ENCODE data around the gene GNG12. TPM values are rescaled to one million over a fixed set of nuclear protein-coding genes. Genes with fewer than 3 reads are reported as not detected.

Gene GNG12
- total RNA-seq, 2 donors from 2014 or later: 116 to 137 TPM

GRCh38 chr1:67690018-67690363 is 143.3 kb downstream of the GNG12 start:
- Histone ChIP-seq H3K9me3 (no peaks in the 10 kb centered on the region), H3K4me3 (no peak overlapping the region), H3K27ac (peak overlapping the region in 1 of 2 donors; percentile 98), H3K4me1 (ENCODE audit: control insufficient read depth in 1 of 2, low read depth in 2 of 2) (peaks cover 8 to 24% of the 10 kb centered on the region in 2 donors), H3K36me3 (peaks cover 15% of the 10 kb centered on the region), H3K27me3 (replicated peaks; ENCODE audit: insufficient read depth) (no peaks in the 10 kb centered on the region)
- ATAC-seq (ENCODE audit: insufficient number of reproducible peaks, low FRiP score, low read depth): no peak
- TF ChIP-seq CTCF (IDR thresholded peaks at IDR 0.05): no peak
- DNase-seq (ENCODE audit: low spot score): no peak

GRCh38 chr1:67689267-67690017 is 143.8 kb downstream of the GNG12 start:
- peaks cover 8 to 27% of the 10 kb centered on the region in 2 donors for H3K4me1 ChIP-seq (ENCODE audit: control insufficient read depth in 1 of 2, low read depth in 2 of 2)
- peaks cover 15% of the 10 kb centered on the region for H3K36me3 ChIP-seq
- ATAC-seq (ENCODE audit: insufficient number of reproducible peaks, low FRiP score, low read depth): no peak
- H3K9me3 ChIP-seq: no peaks in the 10 kb centered on the region
- H3K27me3 ChIP-seq (replicated peaks; ENCODE audit: insufficient read depth): no peaks in the 10 kb centered on the region
- no peak overlapping the region for H3K4me3 ChIP-seq
- H3K27ac ChIP-seq: peak overlapping the region; percentile 98
- no peak for TF ChIP-seq CTCF (IDR thresholded peaks at IDR 0.05)
- no peak for DNase-seq (ENCODE audit: low spot score)

GRCh38 chr1:67688526-67689219 is 144.6 kb downstream of the GNG12 start:
- H3K9me3 ChIP-seq: no peaks in the 10 kb centered on the region
- peak overlapping the region; percentile 98 for H3K27ac ChIP-seq

DNA sequence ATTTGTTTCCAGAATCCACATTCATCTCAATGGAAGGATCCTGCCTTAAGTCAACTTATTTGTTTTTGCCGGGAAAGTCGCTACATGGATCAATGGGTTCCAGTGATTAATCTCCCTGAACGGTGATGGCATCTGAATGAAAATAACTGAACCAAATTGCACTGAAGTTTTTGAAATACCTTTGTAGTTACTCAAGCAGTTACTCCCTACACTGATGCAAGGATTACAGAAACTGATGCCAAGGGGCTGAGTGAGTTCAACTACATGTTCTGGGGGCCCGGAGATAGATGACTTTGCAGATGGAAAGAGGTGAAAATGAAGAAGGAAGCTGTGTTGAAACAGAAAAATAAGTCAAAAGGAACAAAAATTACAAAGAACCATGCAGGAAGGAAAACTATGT is 145.6 kb downstream of the GNG12 start:
- Histone ChIP-seq H3K27ac (peak overlapping the region; percentile 98), H3K9me3 (no peaks in the 10 kb centered on the region), H3K4me1 (ENCODE audit: control insufficient read depth in 1 of 2, low read depth in 2 of 2) (peaks cover 16 to 45% of the 10 kb centered on the region in 2 donors), H3K27me3 (replicated peaks; ENCODE audit: insufficient read depth) (no peaks in the 10 kb centered on the region), H3K36me3 (peaks cover 15% of the 10 kb centered on the region), H3K4me3 (peak overlapping the region; percentile 97)
- TF ChIP-seq CTCF (IDR thresholded peaks at IDR 0.05): no peak
- ATAC-seq (ENCODE audit: insufficient number of reproducible peaks, low FRiP score, low read depth): no peak
- DNase-seq (ENCODE audit: low spot score): no peak

More at GRCh38 chr1:67688526-67689219, 144.6 kb downstream of the GNG12 start:
- peaks cover 15% of the 10 kb centered on the region for H3K36me3 ChIP-seq
- peak overlapping the region; percentile 97 for H3K4me3 ChIP-seq
- DNase-seq (ENCODE audit: low spot score) (no peak), ATAC-seq (ENCODE audit: insufficient number of reproducible peaks, low FRiP score, low read depth) (no peak)
- TF ChIP-seq CTCF (IDR thresholded peaks at IDR 0.05): no peak
- H3K4me1 ChIP-seq (ENCODE audit: control insufficient read depth in 1 of 2, low read depth in 2 of 2): peaks cover 14 to 35% of the 10 kb centered on the region in 2 donors
- no peaks in the 10 kb centered on the region for H3K27me3 ChIP-seq (replicated peaks; ENCODE audit: insufficient read depth)

GRCh38 chr1:67687198-67687545 is 146.1 kb downstream of the GNG12 start:
- H3K4me3 ChIP-seq: peak overlapping the region; percentile 97
- peak overlapping the region; percentile 98 for H3K27ac ChIP-seq
- DNase-seq (ENCODE audit: low spot score) (no peak), ATAC-seq (ENCODE audit: insufficient number of reproducible peaks, low FRiP score, low read depth) (no peak)
- H3K4me1 ChIP-seq (ENCODE audit: control insufficient read depth in 1 of 2, low read depth in 2 of 2): peaks cover 16 to 48% of the 10 kb centered on the region in 2 donors
- H3K27me3 ChIP-seq (replicated peaks; ENCODE audit: insufficient read depth): no peaks in the 10 kb centered on the region
- TF ChIP-seq CTCF (IDR thresholded peaks at IDR 0.05): no peak
- peaks cover 15% of the 10 kb centered on the region for H3K36me3 ChIP-seq
- H3K9me3 ChIP-seq: no peaks in the 10 kb centered on the region
